NCI-H2196 (cell line): ENCODE measurements around the gene CBX3.
"Not testable (repeated sequence)": the region's sequence is repeated elsewhere in the genome, so short reads cannot be mapped to it uniquely, and the experiment has no call there.

Source experiments
- DNase-seq: peaks from one replicate; lab custom pipeline; 2025; ENCODE audit not compliant: unreplicated experiment; lab: John Stamatoyannopoulos, UW

CBX3 gene

DNA sequence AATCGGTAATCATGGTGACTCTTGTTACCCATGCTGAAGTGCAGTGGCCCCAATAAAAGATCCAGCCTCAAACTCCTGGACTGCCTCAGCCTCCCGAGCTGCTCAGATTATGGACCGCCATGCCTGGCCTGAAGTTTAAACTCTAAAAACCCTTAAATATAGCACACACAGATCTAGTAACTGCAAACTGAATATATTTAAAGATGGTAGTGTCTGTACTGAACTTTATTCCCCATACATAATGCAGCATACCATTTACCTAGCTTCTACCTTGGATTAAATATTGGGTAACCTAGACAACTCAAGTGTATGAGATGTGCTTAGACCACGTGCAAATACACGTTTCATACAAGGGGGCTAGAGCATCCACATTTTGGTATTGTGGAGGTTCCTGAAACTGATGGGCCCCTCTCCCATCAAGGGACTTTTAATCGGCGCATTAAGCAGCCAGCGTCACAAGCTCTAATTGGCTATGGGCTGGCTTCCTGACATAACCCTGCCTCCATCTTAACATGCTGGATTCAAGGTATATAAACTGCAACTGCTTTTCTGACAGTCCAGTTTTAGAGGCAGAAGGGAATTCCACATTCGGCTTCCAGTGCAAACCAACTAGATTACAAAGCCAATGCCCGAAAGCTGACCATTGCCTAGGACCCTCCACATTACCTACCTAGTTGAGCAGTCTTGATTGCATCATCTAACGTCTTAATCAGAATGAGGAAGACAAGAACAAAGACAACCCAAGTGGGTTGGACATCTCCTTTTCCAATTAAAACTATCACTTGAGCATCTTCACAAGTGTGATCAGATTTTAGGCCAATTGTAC, 14.0 kb upstream of the CBX3 start:
- no peak for DNase-seq

DNA sequence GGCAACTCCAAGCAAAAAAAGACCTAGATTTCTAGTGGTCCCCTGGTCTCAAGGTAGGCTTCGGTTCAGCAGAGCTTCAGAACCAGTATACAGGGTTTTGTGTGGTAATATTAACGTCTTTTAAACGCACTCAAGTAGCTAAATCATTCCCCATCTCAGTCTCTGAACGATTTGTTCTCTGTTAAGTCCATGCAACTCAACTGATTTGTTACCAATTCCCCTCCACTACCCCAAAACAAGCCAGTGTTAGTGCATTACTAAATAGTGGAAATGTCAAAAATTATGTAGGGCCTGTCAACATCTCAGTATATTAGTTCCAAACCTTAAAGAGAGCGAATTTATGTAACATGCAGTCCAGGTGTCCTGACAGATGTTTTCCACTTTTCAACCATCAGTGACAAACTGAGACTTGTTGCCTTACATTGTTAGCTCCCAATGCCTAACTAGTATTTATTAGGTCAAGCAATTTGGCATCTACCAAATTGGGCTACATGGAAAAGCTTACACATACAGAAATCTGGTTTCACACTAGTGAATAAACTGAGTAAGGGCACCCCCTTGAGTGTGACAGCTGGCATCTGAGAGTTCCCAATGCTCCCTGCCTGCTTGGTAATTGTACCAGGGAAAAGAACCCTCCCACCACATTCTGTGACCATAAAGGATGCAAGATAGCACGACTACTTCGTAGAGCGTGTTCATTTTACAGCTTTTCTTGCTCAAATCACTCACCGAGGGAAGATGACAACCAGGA, 13.2 kb upstream of the CBX3 start:
- no peak for DNase-seq

DNA sequence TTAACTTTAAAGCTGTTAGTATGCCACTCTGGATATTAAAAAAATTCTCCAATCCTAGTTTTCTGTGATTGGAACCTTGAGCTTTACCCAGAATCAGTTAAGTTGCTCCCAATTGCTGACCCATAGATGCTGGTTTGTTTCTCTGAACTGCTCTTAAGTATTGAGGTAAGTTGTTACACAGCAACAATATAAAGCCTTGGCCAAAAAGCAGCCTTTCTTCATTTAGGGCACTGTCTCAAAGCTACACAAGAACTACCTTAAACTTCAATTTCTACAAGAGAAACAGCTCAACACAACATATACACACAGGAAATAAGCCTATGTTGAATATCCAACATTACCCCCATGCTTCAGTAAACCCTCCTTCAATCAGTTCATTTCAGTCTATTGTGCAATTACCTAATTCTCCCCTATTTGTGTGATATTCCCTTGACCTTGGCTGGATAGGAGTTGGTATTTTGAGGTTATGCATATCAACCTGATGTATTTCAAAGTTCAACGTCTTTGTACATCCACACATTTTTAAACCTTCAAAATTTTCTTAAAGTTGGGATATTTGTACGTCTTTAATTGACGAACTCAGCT, 12.5 kb upstream of the CBX3 start:
- no peak for DNase-seq

DNA sequence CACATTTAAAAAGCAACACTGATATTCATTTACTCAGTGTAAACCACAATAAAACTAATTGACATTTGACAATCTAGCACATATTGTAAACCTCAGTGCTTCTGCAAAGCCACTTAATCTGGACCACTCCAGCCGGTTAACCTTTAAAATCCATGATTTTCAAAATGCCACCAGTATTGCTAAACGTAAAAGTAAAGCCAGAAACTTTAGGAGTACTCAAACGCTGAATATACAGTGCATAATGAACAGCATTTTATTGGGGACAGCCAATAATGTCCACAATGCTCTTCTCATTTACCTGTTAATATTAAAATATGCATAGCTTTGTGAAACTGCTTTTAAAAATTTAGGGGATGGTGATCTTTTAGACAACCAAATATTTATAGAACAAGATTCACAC, 11.8 kb upstream of the CBX3 start:
- no peak for DNase-seq

DNA sequence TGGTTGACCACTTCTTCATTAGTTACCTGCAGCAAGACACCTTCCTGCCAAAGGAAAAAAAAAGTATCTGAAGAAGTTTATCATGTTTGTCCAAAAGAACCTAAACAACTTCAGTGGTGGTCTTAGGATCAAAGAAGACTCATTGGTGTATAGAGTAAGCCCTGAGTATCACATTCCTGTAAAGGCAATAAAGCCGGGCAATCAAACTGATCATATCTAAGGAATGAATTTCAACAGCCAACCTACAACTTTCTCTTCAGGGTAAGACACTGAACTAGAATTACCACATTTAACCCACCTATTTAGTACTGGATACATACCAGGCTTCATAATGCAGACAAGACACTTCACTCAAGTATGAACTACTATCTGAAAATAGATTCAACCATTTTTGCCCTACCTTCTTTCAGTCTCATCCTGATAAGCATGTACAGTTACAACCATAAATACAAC, 11.1 kb upstream of the CBX3 start:
- no peak for DNase-seq

DNA sequence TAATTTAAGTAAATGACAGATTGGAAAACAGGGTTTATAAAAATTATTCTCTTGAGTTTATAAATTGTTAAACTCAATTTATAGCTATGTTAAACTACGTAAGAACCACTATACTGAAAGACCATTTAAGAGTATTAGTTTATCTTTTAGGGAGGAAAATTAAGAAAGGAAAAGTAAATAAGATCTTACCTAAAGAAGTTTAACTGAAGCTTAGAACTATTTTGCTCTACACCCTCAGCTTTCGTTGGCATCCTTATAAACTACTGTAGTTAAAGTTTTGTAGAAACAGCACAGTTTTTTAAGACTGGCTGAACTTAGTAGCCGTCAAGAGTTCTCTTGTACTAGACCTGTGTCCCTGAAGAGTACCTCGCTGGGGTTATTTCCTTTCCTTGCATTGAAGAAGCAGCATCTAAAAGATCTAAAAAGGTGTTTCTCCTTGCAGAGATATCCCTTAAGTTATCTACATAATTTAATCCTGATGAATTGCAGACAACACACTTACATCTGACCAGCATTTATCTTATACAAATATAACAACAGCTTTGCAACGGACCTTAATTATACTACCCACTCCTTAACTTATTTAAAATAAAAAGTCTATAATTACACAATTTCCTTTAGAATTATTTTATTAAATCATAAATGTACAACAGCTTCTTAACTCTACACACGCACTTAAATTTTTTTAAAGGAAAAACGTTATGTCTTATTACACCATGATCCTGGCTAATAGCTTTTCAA, 10.1 kb upstream of the CBX3 start:
- no peak for DNase-seq

DNA sequence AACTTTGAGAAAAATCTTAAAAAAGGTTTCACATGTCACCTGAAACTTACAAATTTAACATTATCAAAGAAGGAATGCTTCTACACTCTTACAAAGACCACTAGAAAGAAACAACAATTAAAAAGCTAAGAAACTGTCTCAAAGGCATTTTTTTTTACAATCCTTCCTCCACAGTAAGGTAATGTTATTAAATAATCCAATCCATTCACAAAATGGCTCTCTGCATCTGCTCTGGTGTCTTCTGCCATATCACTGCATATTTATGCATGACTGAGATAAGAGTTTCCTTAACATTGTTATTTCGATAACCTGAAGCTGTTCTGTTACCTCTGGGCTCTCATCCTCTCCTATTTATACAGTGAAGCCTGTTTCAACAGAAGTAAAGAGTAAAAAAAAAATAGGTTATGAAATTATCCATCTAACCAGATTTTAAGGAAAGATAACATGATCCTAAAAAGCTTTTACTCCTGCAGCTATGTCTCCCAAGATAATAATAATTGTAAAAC, 9.5 kb upstream of the CBX3 start:
- no peak for DNase-seq

DNA sequence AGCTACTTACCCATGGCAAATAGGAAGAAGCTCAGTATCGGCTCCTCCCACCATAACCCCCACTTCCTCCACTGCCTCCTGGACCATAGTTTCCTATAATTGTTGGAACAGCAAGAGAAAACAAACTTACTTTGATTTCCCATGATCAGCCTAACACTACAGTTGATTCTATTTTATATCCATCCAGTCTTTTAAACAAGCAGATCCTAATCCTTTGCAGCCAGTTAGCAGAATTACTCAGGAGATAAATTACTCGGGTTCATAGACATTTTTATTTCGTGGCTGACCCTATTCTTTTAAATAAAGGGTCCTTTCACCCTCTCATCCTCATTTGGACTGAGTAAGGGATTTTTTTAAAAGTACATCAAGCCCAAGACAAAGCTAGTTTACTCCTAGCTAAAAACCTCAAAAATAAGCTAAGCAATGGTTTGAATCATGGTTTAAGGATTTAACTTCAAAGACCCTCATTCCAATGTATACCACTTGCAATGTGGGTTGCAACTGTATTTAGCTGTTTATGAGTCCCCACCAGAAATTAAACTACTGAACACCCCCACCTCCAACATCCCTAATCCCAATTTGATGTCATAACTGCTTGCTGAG, 9.0 kb upstream of the CBX3 start:
- DNase-seq, result no peak

DNA sequence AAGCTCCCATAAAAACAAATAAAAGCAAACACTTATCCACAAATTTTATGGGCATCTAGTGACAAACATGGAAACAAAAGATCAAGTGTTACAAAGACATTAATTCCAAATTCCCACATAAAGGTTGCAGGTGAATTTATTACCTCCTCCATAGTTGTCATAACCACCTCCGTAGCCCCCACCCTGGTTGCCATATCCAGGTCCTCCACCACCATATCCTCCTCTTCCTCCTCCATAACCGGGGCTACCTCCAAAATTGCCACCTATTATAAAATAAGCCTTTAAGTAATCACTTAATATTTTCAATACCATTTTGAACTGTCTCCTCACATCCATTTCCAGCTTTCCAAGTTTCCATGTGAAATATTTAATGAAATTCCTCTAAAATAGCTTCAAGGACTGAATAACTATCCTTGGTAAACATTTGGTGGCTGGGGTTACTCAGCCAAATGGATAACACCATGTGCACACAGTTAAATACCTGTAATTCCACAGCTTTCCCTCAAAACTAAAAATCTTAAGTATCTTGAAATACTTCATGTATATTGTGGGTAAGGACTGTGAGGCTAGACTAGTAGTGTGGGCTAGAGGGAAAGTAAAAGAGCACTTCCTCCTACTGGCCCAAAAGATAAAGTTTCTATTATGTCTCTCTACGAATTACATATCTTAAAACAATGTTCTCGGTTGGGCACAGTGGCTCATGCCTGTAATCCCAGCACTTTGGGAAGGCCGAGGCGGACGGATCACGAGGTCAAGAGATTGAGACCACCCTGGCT, 7.9 kb upstream of the CBX3 start:
- DNase-seq, result no peak

DNA sequence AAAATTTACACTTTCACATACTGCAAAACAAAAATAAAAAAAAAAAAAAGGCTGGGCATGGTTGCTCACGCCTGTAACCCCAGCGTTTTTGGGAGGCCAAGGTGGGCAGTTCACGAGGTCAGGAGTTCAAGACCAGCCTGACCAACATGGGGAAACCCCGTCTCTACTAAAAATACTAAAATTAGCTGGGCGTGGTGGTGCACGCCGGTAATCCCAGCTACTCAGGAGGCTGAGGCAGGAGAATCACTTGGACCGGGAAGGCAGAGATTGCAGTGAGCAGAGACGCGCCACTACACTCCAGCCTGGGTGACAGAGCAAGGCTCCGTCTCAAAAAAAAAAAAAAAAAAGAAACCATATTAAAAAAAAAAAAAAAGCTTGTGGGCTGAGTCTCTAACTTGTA, 6.8 kb upstream of the CBX3 start:
- DNase-seq, result not testable (repeated sequence)

DNA sequence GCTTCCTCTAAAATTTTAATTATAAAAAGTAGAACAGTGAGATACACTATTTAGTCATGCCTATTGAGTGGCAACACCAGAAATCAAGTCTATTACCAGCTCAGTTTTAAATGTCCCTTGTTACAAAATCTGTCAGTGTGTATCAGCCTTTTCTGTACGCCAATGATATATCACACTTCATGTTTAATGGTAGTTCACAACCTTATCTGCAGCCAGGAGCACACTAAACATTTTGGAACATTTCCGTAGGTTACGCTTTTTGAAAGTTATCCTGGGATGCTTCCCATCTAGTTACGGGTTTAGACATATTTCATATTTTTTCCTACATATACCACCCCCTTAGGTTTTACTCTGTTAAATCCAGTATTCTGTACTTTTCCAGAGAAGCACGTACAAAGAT, 6.4 kb upstream of the CBX3 start:
- DNase-seq, result no peak

DNA sequence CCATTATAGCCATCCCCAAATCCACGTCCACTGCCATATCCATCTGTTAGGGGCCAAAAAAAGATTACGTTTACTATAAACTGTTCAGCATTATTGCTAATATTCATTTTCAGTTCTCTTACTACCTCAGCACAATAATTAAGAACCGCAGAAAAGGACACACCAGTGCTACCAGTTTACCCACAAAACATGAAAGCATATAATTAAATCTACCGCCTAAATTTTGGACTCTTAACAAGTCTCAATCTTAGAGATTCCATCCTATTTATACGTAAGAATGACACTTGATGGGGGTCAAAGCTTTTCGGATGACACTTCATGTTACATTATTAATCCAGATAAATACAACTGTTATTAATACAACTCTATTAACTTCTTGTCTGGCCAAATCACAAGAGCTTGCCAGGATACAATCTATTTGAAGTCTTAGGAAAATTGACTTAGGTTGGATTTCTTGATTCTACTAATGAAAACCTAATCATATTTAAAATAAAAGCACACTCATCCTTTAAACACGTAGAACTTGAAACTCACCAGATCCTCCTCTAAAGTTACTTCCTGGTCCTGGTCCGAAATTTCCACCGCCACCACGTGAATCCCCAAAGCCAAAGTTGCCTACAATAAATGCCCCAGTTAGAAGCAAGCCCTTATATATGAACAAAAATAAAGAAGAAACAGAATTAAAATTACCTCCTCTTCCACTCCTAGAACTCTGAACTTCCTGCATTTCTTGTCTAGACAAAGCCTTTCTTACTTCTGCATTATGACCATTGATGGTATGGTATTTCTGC, 5.5 kb upstream of the CBX3 start:
- no peak for DNase-seq

DNA sequence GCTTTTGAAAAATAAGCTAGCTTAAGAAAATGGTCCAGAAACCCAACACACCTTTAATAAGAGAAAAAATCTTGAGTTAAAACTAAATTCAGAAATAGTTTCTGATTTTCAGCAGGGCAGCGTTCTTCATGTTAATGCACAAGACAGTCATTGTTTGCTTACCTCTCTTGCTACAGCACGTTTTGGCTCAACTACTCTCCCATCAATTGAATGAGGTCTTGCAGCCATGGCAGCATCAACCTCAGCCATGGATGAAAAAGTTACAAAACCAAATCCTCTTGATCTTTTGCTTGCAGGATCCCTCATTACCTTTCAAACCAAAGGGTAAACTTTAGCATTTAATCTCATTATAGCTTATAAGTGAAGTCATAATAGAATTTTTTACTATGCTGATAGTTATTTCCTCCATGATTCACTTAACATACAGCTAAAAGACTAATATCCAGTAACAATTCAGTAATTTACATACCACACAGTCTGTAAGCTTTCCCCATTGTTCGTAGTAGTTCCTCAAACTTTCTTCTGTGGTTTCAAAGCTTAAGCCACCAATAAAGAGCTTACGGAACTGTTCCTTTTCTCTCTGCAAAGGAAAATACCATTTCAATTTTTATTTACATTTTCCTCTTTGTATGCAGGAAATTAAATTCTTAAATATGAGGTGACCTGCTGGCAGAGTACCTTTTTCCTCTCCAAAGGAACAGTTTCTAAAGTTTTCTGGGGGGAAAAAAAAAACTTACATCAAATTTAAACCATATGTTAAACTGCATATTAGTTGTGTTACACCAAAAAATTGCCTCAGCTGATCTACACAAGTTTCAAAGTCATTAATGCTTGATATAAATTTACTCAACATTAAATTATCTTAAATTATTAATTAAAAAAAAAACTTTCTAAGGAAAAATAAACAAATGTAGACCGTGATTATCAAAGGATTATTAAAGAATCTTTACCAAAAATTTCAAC, 4.1 kb upstream of the CBX3 start:
- DNase-seq, result no peak

DNA sequence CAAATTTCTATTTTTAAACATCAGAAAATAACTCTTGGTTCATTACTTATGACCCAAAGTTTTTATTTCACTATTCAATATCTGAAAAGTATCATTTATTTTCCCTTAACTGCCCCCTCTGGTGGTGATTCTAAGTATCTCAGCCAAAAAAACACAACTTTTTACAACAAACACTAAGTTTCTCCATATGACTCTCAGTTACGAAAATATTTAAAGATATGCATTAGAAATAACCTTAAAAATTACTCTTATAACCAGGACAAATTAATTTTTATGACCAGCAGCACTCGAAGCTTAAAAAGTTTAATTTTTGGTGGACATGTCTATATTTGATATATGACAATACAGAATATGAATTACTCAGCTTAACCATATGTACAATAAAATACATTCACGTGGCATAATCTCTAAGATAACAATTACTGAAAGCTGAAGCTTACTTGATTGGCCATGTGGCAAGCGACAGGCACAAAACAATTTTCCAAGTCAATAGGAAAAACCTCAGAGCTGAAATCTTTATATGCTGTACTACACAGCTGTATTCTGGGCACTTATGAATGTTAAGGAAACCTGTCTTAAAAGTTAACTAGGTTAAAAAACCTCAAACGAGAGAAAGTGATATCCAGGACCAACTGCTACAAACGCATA, 3.3 kb upstream of the CBX3 start:
- DNase-seq, result peak; percentile 35

DNA sequence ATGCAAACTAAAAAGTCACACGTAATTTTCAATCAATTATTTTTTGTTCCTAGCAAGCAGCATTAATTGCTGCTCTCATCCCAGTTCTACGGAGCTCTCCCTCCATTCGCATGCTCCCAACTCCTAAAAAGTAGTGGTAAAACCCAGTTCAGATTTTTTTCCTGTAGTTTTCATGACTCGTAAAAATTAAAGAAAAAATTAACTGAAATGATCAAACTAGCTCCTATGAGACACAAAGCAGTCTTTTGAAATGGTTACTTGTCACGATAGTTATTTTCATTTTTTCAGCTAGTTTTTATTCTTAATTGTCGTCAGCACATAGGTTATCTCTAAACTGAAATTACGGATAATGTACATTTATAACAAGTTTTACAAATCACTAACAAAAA, 2.8 kb upstream of the CBX3 start:
- no peak for DNase-seq

DNA sequence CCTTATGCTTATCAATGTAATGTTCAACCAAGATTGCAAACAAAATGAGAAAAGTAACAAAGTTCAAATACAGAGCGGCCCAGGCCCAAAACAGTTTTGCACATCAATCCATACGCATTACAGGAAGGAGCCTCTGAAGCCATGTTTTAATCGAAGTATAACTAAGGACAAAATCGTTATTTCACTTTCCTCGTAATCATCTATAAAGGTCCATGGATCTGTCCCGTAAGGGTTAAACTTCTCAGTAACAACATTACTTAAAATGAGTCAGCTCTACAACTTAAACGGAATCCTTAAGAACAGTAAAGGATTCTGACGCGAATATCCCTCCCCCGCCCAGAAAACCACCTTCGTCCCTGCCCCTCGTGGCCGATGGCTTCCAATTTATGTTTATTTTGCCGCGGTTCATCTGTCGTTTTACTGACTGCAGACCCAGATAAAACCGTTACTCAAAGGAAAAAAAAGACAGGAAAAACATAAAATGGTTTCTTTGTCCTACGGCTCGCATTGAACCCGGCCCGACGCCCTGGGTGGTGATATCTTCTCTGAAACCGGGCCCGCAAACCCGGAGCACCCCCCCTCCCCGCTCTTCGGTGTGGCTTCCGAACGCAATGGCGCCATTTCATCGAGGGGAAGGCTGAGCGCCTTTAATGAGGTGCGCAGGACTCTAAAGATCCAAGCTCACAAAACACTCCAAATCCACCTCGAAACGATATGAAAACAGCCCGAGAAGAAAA, 2.1 kb upstream of the CBX3 start:
- peak; percentile 67 for DNase-seq

DNA sequence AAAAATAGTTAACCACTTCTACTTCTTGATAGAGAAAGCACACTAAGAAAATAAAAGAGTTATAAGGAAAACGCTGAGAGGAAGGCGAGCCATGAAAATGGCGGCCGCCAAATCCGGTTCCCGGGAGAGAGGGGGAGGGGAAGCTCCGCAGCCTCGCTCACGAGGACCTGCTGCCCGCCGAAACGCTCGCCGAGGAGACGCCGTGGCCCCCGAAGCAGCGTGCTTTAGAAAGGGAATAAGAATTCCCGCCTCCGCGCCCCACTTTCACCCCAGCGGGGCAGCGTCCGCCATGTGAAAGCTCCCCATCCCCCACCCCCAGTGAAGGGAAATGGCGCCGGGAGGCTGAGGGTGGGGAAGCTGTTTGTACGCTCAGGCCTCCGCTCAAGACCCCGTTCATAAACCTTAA, 1.5 kb upstream of the CBX3 start:
- DNase-seq, result peak; percentile 67
